IMR-90 (cell line): Measurements from ENCODE around the gene KMT2D. TPM values are rescaled to one million over a fixed set of nuclear protein-coding genes. Genes with fewer than 3 reads are reported as not detected.

Source experiments
- ATAC-seq: fragments of 200-7000 bp; cut with Tn5 transposase; 2 replicates; pipeline ENCODE4 v1.9.1; 2020; ENCODE audit warnings: low read depth, mild to moderate bottlenecking, moderate library complexity
- BruUV-seq: library from RNA; stranded (reverse); fragments of 400-500 nt; replicated peaks from 2 replicates; lab custom pipeline; 2021; lab: Mats Ljungman, UMichigan
- CTCF ChIA-PET: fragments of 300-600 bp; formaldehyde crosslinking; extraction: SDS; loops from one replicate; lab custom pipeline; 2021; ENCODE audit warnings: antibody characterized with exemption; lab: Yijun Ruan, JAX
- POLR2A ChIA-PET: fragments of 300-600 bp; sonication (Branson Sonifier 250); formaldehyde crosslinking; loops from one replicate; lab custom pipeline; 2022; ENCODE audit warnings: antibody characterized with exemption; ENCODE audit not compliant: unreplicated experiment; lab: Charles Lee
- DNase-seq: peaks from one replicate; pipeline ENCODE4 v3.0.0; 2013
- H2AFZ ChIP-seq: replicated peaks from 2 replicates; pipeline ENCODE3; 2013; ENCODE audit warnings: low read length, mild to moderate bottlenecking; ENCODE audit not compliant: poor library complexity
- H2AK5ac ChIP-seq: 2 replicates; pipeline ENCODE4 v1.6.1; 2013; ENCODE audit warnings: low read depth, low read length, inconsistent platforms
- H2AK9ac ChIP-seq: replicated peaks from 2 replicates; pipeline ENCODE3; 2013; ENCODE audit warnings: mild to moderate bottlenecking, low read depth, low read length, moderate library complexity; ENCODE audit not compliant: poor library complexity
- H2BK120ac ChIP-seq: 2 replicates; pipeline ENCODE4 v1.6.1; 2013; ENCODE audit warnings: low read depth, low read length, inconsistent platforms
- H2BK15ac ChIP-seq: 3 replicates; pipeline ENCODE4 v1.6.1; 2013; ENCODE audit warnings: low read depth, low read length, inconsistent platforms
- H2BK20ac ChIP-seq: 2 replicates; pipeline ENCODE4 v1.6.1; 2013; ENCODE audit warnings: low read depth, mild to moderate bottlenecking, inconsistent platforms, low read length, moderate library complexity
- H2BK5ac ChIP-seq: 2 replicates; pipeline ENCODE4 v1.6.1; 2013; ENCODE audit warnings: mild to moderate bottlenecking, low read depth, low read length, inconsistent platforms; ENCODE audit not compliant: poor library complexity, severe bottlenecking
- H3K14ac ChIP-seq: replicated peaks from 2 replicates; pipeline ENCODE4 v1.6.1; 2013; ENCODE audit warnings: low read depth, low read length, inconsistent platforms
- H3K18ac ChIP-seq: 2 replicates; pipeline ENCODE4 v1.6.1; 2013; ENCODE audit warnings: low read depth, low read length, control low read depth
- H3K23ac ChIP-seq: 2 replicates; pipeline ENCODE4 v1.6.1; 2013; ENCODE audit warnings: low read depth, low read length, inconsistent platforms
- H3K27ac ChIP-seq: 2 replicates; pipeline ENCODE4 v1.5.1; 2013; ENCODE audit warnings: mild to moderate bottlenecking, control low read depth, low read length; ENCODE audit not compliant: insufficient read depth
- H3K27me3 ChIP-seq: 2 replicates; pipeline ENCODE4 v1.6.1; 2013; ENCODE audit warnings: low read length; ENCODE audit not compliant: control insufficient read depth, insufficient read depth
- H3K36me3 ChIP-seq: 2 replicates; pipeline ENCODE4 v1.6.1; 2013; ENCODE audit warnings: low read length, mixed read lengths; ENCODE audit not compliant: control insufficient read depth, insufficient read depth
- H3K4ac ChIP-seq: 2 replicates; pipeline ENCODE4 v1.6.1; 2013; ENCODE audit warnings: low read depth, low read length, inconsistent platforms
- H3K4me1 ChIP-seq: 2 replicates; pipeline ENCODE4 v1.6.1; 2013; ENCODE audit warnings: low read length, mixed read lengths; ENCODE audit not compliant: control insufficient read depth, insufficient read depth
- H3K4me2 ChIP-seq: 2 replicates; pipeline ENCODE4 v1.6.1; 2013; ENCODE audit warnings: low read depth, mild to moderate bottlenecking, control low read depth, low read length, moderate library complexity
- H3K4me3 ChIP-seq: 2 replicates; pipeline ENCODE4 v1.5.1; 2013; ENCODE audit warnings: low read depth, mild to moderate bottlenecking, control low read depth, low read length, moderate library complexity; ENCODE audit not compliant: insufficient read depth
- H3K56ac ChIP-seq: 2 replicates; pipeline ENCODE4 v1.6.1; 2013; ENCODE audit warnings: low read length, inconsistent platforms; ENCODE audit not compliant: insufficient read depth; ENCODE audit errors: extremely low read depth
- H3K79me1 ChIP-seq, 2 experiments: 2 replicates each; pipeline ENCODE4 v1.6.1; 2013; ENCODE audit warnings: low read length in 2 of 2, inconsistent platforms in 1 of 2, low read depth in 1 of 2
- H3K9ac ChIP-seq: 2 replicates; pipeline ENCODE4 v1.6.1; 2013; ENCODE audit warnings: low read depth, low read length, control low read depth
- H3K9me1 ChIP-seq: 2 replicates; pipeline ENCODE4 v1.6.1; 2013; ENCODE audit warnings: low read length, inconsistent platforms; ENCODE audit not compliant: insufficient read depth
- H3K9me3 ChIP-seq: 2 replicates; pipeline ENCODE4 v1.6.1; 2013; ENCODE audit warnings: low read length; ENCODE audit not compliant: control insufficient read depth, insufficient read depth
- H4K20me1 ChIP-seq: 2 replicates; pipeline ENCODE4 v1.6.1; 2013; ENCODE audit warnings: low read length, inconsistent platforms; ENCODE audit not compliant: insufficient read depth
- H4K5ac ChIP-seq: 2 replicates; pipeline ENCODE4 v1.6.1; 2013; ENCODE audit warnings: mild to moderate bottlenecking, low read depth, low read length, control low read depth
- H4K8ac ChIP-seq, 2 experiments: 2 replicates each; pipeline ENCODE4 v1.6.1; 2013; ENCODE audit warnings: low read depth in 2 of 2, low read length in 2 of 2, control low read depth in 1 of 2, inconsistent platforms in 1 of 2
- H4K91ac ChIP-seq: 2 replicates; pipeline ENCODE4 v1.6.1; 2013; ENCODE audit warnings: low read depth, low read length, inconsistent platforms; ENCODE audit not compliant: insufficient read depth
- BHLHE40 ChIP-seq: fragments of 150-350 bp; IDR thresholded peaks from 2 replicates; pipeline ENCODE4 v1.6.1; 2016; ENCODE audit warnings: mild to moderate bottlenecking, low read depth, low read length
- CEBPB ChIP-seq: IDR thresholded peaks from 2 replicates; pipeline ENCODE4 v1.6.1; 2012; ENCODE audit warnings: low read depth, low read length, improper control_type of control experiment
- CHD1 ChIP-seq: IDR thresholded peaks from 2 replicates; pipeline ENCODE4 v1.6.1; 2012; ENCODE audit warnings: low read depth, low read length, improper control_type of control experiment
- CTCF ChIP-seq: conservative IDR thresholded peaks from 2 replicates; pipeline ENCODE4 v1.5.1; 2012; ENCODE audit warnings: mild to moderate bottlenecking, low read depth, low read length, improper control_type of control experiment
- ELK1 ChIP-seq: fragments of 150-350 bp; IDR thresholded peaks from 2 replicates; pipeline ENCODE4 v1.6.1; 2016; ENCODE audit warnings: low read depth, mild to moderate bottlenecking, low read length, moderate library complexity, borderline replicate concordance
- FOS ChIP-seq: fragments of 150-350 bp; IDR thresholded peaks from 2 replicates; pipeline ENCODE4 v1.6.1; 2016; ENCODE audit warnings: low read depth, low read length
- MAZ ChIP-seq: IDR thresholded peaks from 2 replicates; pipeline ENCODE4 v1.6.1; 2012; ENCODE audit warnings: low read depth, mild to moderate bottlenecking, low read length, improper control_type of control experiment, moderate library complexity, borderline replicate concordance
- MXI1 ChIP-seq: IDR thresholded peaks from 2 replicates; pipeline ENCODE4 v1.6.1; 2012; ENCODE audit warnings: low read depth, mild to moderate bottlenecking, low read length, moderate library complexity, borderline replicate concordance
- NFE2L2 ChIP-seq: fragments of 150-350 bp; IDR thresholded peaks from 2 replicates; pipeline ENCODE4 v1.6.1; 2016; ENCODE audit warnings: low read depth, mild to moderate bottlenecking, low read length
- POLR2A ChIP-seq: IDR thresholded peaks from 2 replicates; pipeline ENCODE4 v1.6.1; 2012; ENCODE audit warnings: mild to moderate bottlenecking, low read depth, low read length
- RAD21 ChIP-seq: IDR thresholded peaks from 2 replicates; pipeline ENCODE4 v1.6.1; 2012; ENCODE audit warnings: low read length, improper control_type of control experiment
- RFX5 ChIP-seq: IDR thresholded peaks from 2 replicates; pipeline ENCODE4 v1.8.0; 2012; ENCODE audit warnings: low read depth, mild to moderate bottlenecking, low read length, moderate library complexity
- SMC3 ChIP-seq: fragments of 150-350 bp; IDR thresholded peaks from 2 replicates; pipeline ENCODE4 v1.6.1; 2016; ENCODE audit warnings: low read depth, mild to moderate bottlenecking, antibody characterized with exemption, low read length, moderate library complexity
- USF2 ChIP-seq: fragments of 150-350 bp; IDR thresholded peaks from 2 replicates; pipeline ENCODE4 v1.6.1; 2017; ENCODE audit warnings: mild to moderate bottlenecking, antibody characterized with exemption, low read length, low read depth
- WGBS, 2 experiments: methylation state at CpG; one replicate each; pipeline versions ENCODE4 v1.1.5 to v1.1.7; 2013; ENCODE audit warnings: missing lambda C conversion rate in 2 of 2; ENCODE audit not compliant: insufficient read length in 1 of 2; ENCODE audit errors: extremely low coverage in 2 of 2; 5-methylcytosine and 5-hydroxymethylcytosine counted together
- dilution Hi-C: fragments of 300-500 bp; cut with HindIII; formaldehyde crosslinking; loops from one replicate; pipeline ENCODE4 v1.14.3; 2018; ENCODE audit warnings: low sequenced_read_pairs; ENCODE audit not compliant: unreplicated experiment
- in situ Hi-C: fragments of 300-500 bp; cut with MboI; formaldehyde crosslinking; loops from 3 replicates; pipeline ENCODE4 v1.14.3; 2019; ENCODE audit warnings: low sequenced_read_pairs, inconsistent platforms, mixed read lengths
- intact Hi-C: fragments of 100-400 bp; cut with micrococcal nuclease; formaldehyde crosslinking; loops from 2 replicates; pipeline ENCODE4 v1.10.0; 2022
- polyA plus RNA-seq, 3 experiments: library from polyadenylated mRNA; depleted of rRNA; stranded (reverse); fragments of >200 nt; gene quantifications; 2 replicates each; pipeline ENCODE4 v1.2.3, GENCODE V29; 2012; ENCODE audit warnings: low replicate concordance in 1 of 3
- total RNA-seq: library from RNA; depleted of rRNA; stranded (reverse); fragments of >200 nt; gene quantifications from 2 replicates; pipeline ENCODE4 v1.2.3, GENCODE V29; 2012

KMT2D gene
- total and polyA plus RNA-seq, 2 of the 4 experiments (the other 2 are of a cell fraction) = 6.6 to 25.2 TPM

- Histone ChIP-seq H4K20me1 (peaks cover 49% of the 10 kb centered on the region), H2BK120ac (no peak overlapping the region), H3K4me2 (peak overlapping the region; percentile 97), H3K23ac (peak overlapping the region; percentile 81), H2AFZ (peak overlapping the region; percentile 100), H2AK9ac (peak overlapping the region; percentile 98), H3K36me3 (peaks cover 6% of the 10 kb centered on the region), H3K27ac (peak overlapping the region; percentile 98), H4K5ac (0 out of 2 replicates have a peak overlapping the region, but pooled peaks have one; percentile 7), H3K56ac (peak overlapping the region; percentile 81), H3K27me3 (no peaks in the 10 kb centered on the region), H3K4me1 (peaks cover 7% of the 10 kb centered on the region), H3K9me3 (no peaks in the 10 kb centered on the region), H3K18ac (no peak overlapping the region), H2AK5ac (peak overlapping the region; percentile 83), H2BK15ac (no peak overlapping the region), H3K9me1 (peaks cover 24% of the 10 kb centered on the region), H4K8ac (peak overlapping the region in 1 of 2 experiments; percentile 96; a peak in 3 of 4 replicates), H2BK5ac (peak overlapping the region; percentile 98), H4K91ac (peak overlapping the region; percentile 77), H3K79me1 (peaks cover 15 to 59% of the 10 kb centered on the region in 2 experiments; a peak in 3 of 4 replicates), H3K4ac (peak overlapping the region; percentile 94), H3K9ac (peak overlapping the region; percentile 94), H2BK20ac (no peak overlapping the region), H3K14ac (peak overlapping the region; percentile 99), H3K4me3 (peak overlapping the region; percentile 81)
- WGBS, 2 experiments = 4% methylated on average over 16 of the region's 70 CpGs; no CpG with 5 or more reads in 1 of the 2 experiments
- dilution Hi-C loops (no loop called here), intact Hi-C loops (no loop called here), in situ Hi-C loops (loop anchor here (5.0 kb wide), 1 partner anchor 178 kb away; no protein-coding TSS in a partner anchor)
- DNase-seq (no peak), ATAC-seq (peak; percentile 2)
- ChIA-PET POLR2A (interaction anchor here (1.1 kb wide), 1 partner anchor 71 kb away, joined by 4 read pairs; the partner anchor contains the start of gene TUBA1B), CTCF (no interaction called here)
- BruUV-seq = no TSS peak
- TF ChIP-seq POLR2A (no peak), RAD21 (no peak), MAZ (no peak), SMC3 (no peak), MXI1 (no peak), USF2 (no peak), BHLHE40 (no peak), ELK1 (no peak), CTCF (no peak), NFE2L2 (no peak), FOS (no peak), CHD1 (no peak), RFX5 (no peak), CEBPB (no peak)
Measured at GRCh38 chr12:49059299-49060171, 1.1 kb downstream of the KMT2D start.
